ENCODE measurements around the gene HMGXB4. TPM values are rescaled to one million over a fixed set of nuclear protein-coding genes. Genes with fewer than 3 reads are reported as not detected.

HMGXB4 gene
- polyA plus RNA-seq, 1 donor (not counting 4 experiments of a cell fraction or from before 2014, with no cell fraction given) = 22.6 TPM

GRCh38 chr22:35264986-35265385, 7.7 kb downstream of the HMGXB4 start:
- Histone ChIP-seq H3K79me2 (ENCODE audit: control insufficient read depth, insufficient read depth, low read length) (peaks cover 24% of the 10 kb centered on the region), H3K36me3 (ENCODE audit: control insufficient read depth in 2 of 2, extremely low read depth in 1 of 2, insufficient read depth in 2 of 2, low read length in 2 of 2) (peaks cover 30 to 31% of the 10 kb centered on the region in 2 experiments), H4K20me1 (ENCODE audit: control insufficient read depth, extremely low read depth, insufficient read depth, low read length) (no peaks in the 10 kb centered on the region)

GRCh38 chr22:35266277-35266676, 9.0 kb downstream of the HMGXB4 start:
- no peaks in the 10 kb centered on the region for H3K4me1 ChIP-seq (ENCODE audit: control insufficient read depth, extremely low read depth, insufficient read depth, low read length)
- no peaks in the 10 kb centered on the region for H4K20me1 ChIP-seq (ENCODE audit: control insufficient read depth, extremely low read depth, insufficient read depth, low read length)
- H3K79me2 ChIP-seq (ENCODE audit: control insufficient read depth, insufficient read depth, low read length) = peaks cover 17% of the 10 kb centered on the region
- no peak overlapping the region for H3K4me3 ChIP-seq (ENCODE audit: control insufficient read depth in 2 of 3, extremely low read depth in 1 of 3, insufficient read depth in 2 of 3, low read depth in 1 of 3, low read length in 3 of 3)
- peaks cover 30 to 31% of the 10 kb centered on the region in 2 experiments for H3K36me3 ChIP-seq (ENCODE audit: control insufficient read depth in 2 of 2, extremely low read depth in 1 of 2, insufficient read depth in 2 of 2, low read length in 2 of 2)
- dilution Hi-C loops (cut with MboI; ENCODE audit: extremely low pct_ligation_motif_present, low sequenced_read_pairs) = no loop called here
- H3K27ac ChIP-seq (ENCODE audit: control insufficient read depth, insufficient read depth, low read length) = no peak overlapping the region
- no peak overlapping the region for H3K4me2 ChIP-seq (ENCODE audit: control insufficient read depth, extremely low read depth, insufficient read depth, low read depth, low read length)
- no peaks in the 10 kb centered on the region for H3K9me1 ChIP-seq (ENCODE audit: control insufficient read depth, extremely low read depth, insufficient read depth, low read length)
- DNase-seq (ENCODE audit: low read depth, low spot score) (no peak), FAIRE-seq (no peak)
- no peaks in the 10 kb centered on the region for H3K27me3 ChIP-seq (ENCODE audit: control insufficient read depth, extremely low read depth, insufficient read depth, low read length)
- H2AFZ ChIP-seq (ENCODE audit: control insufficient read depth, low read length) = no peak overlapping the region
- no peak overlapping the region for H3K9ac ChIP-seq (ENCODE audit: control insufficient read depth, extremely low read depth, insufficient read depth, low read length)
- no peaks in the 10 kb centered on the region for H3K9me3 ChIP-seq (ENCODE audit: control insufficient read depth, low read depth, low read length)
- TF ChIP-seq, protein P1, sequence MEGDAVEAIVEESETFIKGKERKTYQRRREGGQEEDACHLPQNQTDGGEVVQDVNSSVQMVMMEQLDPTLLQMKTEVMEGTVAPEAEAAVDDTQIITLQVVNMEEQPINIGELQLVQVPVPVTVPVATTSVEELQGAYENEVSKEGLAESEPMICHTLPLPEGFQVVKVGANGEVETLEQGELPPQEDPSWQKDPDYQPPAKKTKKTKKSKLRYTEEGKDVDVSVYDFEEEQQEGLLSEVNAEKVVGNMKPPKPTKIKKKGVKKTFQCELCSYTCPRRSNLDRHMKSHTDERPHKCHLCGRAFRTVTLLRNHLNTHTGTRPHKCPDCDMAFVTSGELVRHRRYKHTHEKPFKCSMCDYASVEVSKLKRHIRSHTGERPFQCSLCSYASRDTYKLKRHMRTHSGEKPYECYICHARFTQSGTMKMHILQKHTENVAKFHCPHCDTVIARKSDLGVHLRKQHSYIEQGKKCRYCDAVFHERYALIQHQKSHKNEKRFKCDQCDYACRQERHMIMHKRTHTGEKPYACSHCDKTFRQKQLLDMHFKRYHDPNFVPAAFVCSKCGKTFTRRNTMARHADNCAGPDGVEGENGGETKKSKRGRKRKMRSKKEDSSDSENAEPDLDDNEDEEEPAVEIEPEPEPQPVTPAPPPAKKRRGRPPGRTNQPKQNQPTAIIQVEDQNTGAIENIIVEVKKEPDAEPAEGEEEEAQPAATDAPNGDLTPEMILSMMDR (optimal IDR thresholded peaks at IDR 0.05 in 1 of 3, IDR thresholded peaks at IDR 0.05 in 1 of 3, conservative IDR thresholded peaks at IDR 0.05 in 1 of 3; ENCODE audit: extremely low read depth in 1 of 3, insufficient read depth in 2 of 3, low read length in 3 of 3) = no peak
- no peak for TF ChIP-seq EZH2 (IDR thresholded peaks at IDR 0.05; ENCODE audit: low read length)

More at GRCh38 chr22:35264986-35265385, 7.7 kb downstream of the HMGXB4 start:
- H3K9ac ChIP-seq (ENCODE audit: control insufficient read depth, extremely low read depth, insufficient read depth, low read length) = no peak overlapping the region
- no peaks in the 10 kb centered on the region for H3K9me1 ChIP-seq (ENCODE audit: control insufficient read depth, extremely low read depth, insufficient read depth, low read length)
- H2AFZ ChIP-seq (ENCODE audit: control insufficient read depth, low read length) = no peak overlapping the region
- DNase-seq (ENCODE audit: low read depth, low spot score) (no peak), FAIRE-seq (no peak)
- H3K27ac ChIP-seq (ENCODE audit: control insufficient read depth, insufficient read depth, low read length) = no peak overlapping the region
- no peaks in the 10 kb centered on the region for H3K4me1 ChIP-seq (ENCODE audit: control insufficient read depth, extremely low read depth, insufficient read depth, low read length)
- TF ChIP-seq, protein P1 (optimal IDR thresholded peaks at IDR 0.05 in 1 of 3, IDR thresholded peaks at IDR 0.05 in 1 of 3, conservative IDR thresholded peaks at IDR 0.05 in 1 of 3; ENCODE audit: extremely low read depth in 1 of 3, insufficient read depth in 2 of 3, low read length in 3 of 3) = no peak
- TF ChIP-seq EZH2 (IDR thresholded peaks at IDR 0.05; ENCODE audit: low read length) = no peak
- H3K9me3 ChIP-seq (ENCODE audit: control insufficient read depth, low read depth, low read length) = no peaks in the 10 kb centered on the region
- no peaks in the 10 kb centered on the region for H3K27me3 ChIP-seq (ENCODE audit: control insufficient read depth, extremely low read depth, insufficient read depth, low read length)
- dilution Hi-C loops (cut with MboI; ENCODE audit: extremely low pct_ligation_motif_present, low sequenced_read_pairs) = no loop called here
- H3K4me2 ChIP-seq (ENCODE audit: control insufficient read depth, extremely low read depth, insufficient read depth, low read depth, low read length) = no peak overlapping the region
- no peak overlapping the region for H3K4me3 ChIP-seq (ENCODE audit: control insufficient read depth in 2 of 3, extremely low read depth in 1 of 3, insufficient read depth in 2 of 3, low read depth in 1 of 3, low read length in 3 of 3)
